Left ventricle myocardium inferior (tissue), 1 donor: ENCODE results near the gene EIF2B2. TPM values are rescaled to one million over a fixed set of nuclear protein-coding genes. Genes with fewer than 3 reads are reported as not detected.

ENCODE experiments used
- DNase-seq: peaks from one replicate; pipeline ENCODE4 v3.0.0-alpha.2; 2020
- H3K27ac ChIP-seq: fragments of 200-600 bp; replicated peaks from 2 replicates; pipeline ENCODE4 v1.8.0; 2021
- H3K27me3 ChIP-seq: fragments of 200-600 bp; 2 replicates; pipeline ENCODE4 v1.8.0; 2021; ENCODE audit warnings: low read depth
- H3K36me3 ChIP-seq: fragments of 200-600 bp; 2 replicates; pipeline ENCODE4 v1.8.0; 2021
- H3K4me1 ChIP-seq: fragments of 200-600 bp; 2 replicates; pipeline ENCODE4 v1.8.0; 2021
- H3K4me3 ChIP-seq: fragments of 200-600 bp; 2 replicates; pipeline ENCODE4 v1.8.0; 2021; ENCODE audit warnings: mild to moderate bottlenecking, moderate library complexity
- H3K9me3 ChIP-seq: fragments of 200-600 bp; replicated peaks from 2 replicates; pipeline ENCODE4 v1.8.0; 2021
- CTCF ChIP-seq: fragments of 200-600 bp; IDR thresholded peaks from 2 replicates; pipeline ENCODE4 v1.8.0; 2021; ENCODE audit warnings: antibody characterized with exemption, mild to moderate bottlenecking, borderline replicate concordance
- intact Hi-C: fragments of 100-400 bp; cut with micrococcal nuclease; formaldehyde crosslinking; loops from one replicate; pipeline ENCODE4 v1.11.0; 2022
- total RNA-seq: library from RNA; stranded (reverse); fragmentation: NEBNext Ultra II Directional; extraction: Animal tissue kit (Norgen Biotek cat#: 25700); gene quantifications from one replicate; pipeline ENCODE4 v1.2.1, GENCODE V29; 2021
- donor health status: DM: no; HTN: yes; CAD: no; lungs with severe emphysema.

The EIF2B2 gene
- total RNA-seq, 1 donor from 2014 or later = 31.5 TPM

- peaks cover 60% of the 10 kb centered on the region for H3K36me3 ChIP-seq
- H3K4me3 ChIP-seq = no peak overlapping the region
- peaks cover 14% of the 10 kb centered on the region for H3K4me1 ChIP-seq
- H3K27ac ChIP-seq = no peak overlapping the region
- H3K9me3 ChIP-seq = no peaks in the 10 kb centered on the region
- no peak for DNase-seq
- no peak for TF ChIP-seq CTCF
- no peaks in the 10 kb centered on the region for H3K27me3 ChIP-seq
- intact Hi-C loops = no loop called here
Observed at GRCh38 chr14:75025082-75025481, 22.4 kb downstream of the EIF2B2 start.

GRCh38 chr14:75025876-75026275 is 23.2 kb downstream of the EIF2B2 start:
- Histone ChIP-seq H3K27ac (no peak overlapping the region), H3K4me1 (peaks cover 14% of the 10 kb centered on the region), H3K27me3 (no peaks in the 10 kb centered on the region), H3K4me3 (no peak overlapping the region), H3K9me3 (no peaks in the 10 kb centered on the region), H3K36me3 (peaks cover 60% of the 10 kb centered on the region)
- no peak for TF ChIP-seq CTCF
- no peak for DNase-seq
- intact Hi-C loops = no loop called here

GRCh38 chr14:75030147-75030546 is 27.4 kb downstream of the EIF2B2 start:
- Histone ChIP-seq H3K27me3 (no peaks in the 10 kb centered on the region), H3K36me3 (peaks cover 70% of the 10 kb centered on the region), H3K4me3 (no peak overlapping the region), H3K27ac (no peak overlapping the region), H3K9me3 (no peaks in the 10 kb centered on the region), H3K4me1 (no peaks in the 10 kb centered on the region)
- no peak for TF ChIP-seq CTCF
- no peak for DNase-seq
- intact Hi-C loops = no loop called here

- Histone ChIP-seq H3K9me3 (no peaks in the 10 kb centered on the region), H3K27me3 (no peaks in the 10 kb centered on the region), H3K27ac (no peak overlapping the region), H3K36me3 (peaks cover 95% of the 10 kb centered on the region), H3K4me3 (no peak overlapping the region), H3K4me1 (no peaks in the 10 kb centered on the region)
- intact Hi-C loops = no loop called here
- no peak for DNase-seq
- no peak for TF ChIP-seq CTCF
Observed at GRCh38 chr14:75032939-75033338, 30.2 kb downstream of the EIF2B2 start.

- no peaks in the 10 kb centered on the region for H3K9me3 ChIP-seq
- no peaks in the 10 kb centered on the region for H3K27me3 ChIP-seq
- TF ChIP-seq CTCF = no peak
- intact Hi-C loops = no loop called here
- H3K27ac ChIP-seq = no peak overlapping the region
- H3K4me3 ChIP-seq = no peak overlapping the region
- peaks cover 57% of the 10 kb centered on the region for H3K36me3 ChIP-seq
- peaks cover 21% of the 10 kb centered on the region for H3K4me1 ChIP-seq
- no peak for DNase-seq
Observed at GRCh38 chr14:75040507-75040906, 37.8 kb downstream of the EIF2B2 start.

- peaks cover 25% of the 10 kb centered on the region for H3K4me1 ChIP-seq
- no peak for TF ChIP-seq CTCF
- DNase-seq = no peak
- no peaks in the 10 kb centered on the region for H3K27me3 ChIP-seq
- H3K4me3 ChIP-seq = no peak overlapping the region
- H3K27ac ChIP-seq = no peak overlapping the region
- no peaks in the 10 kb centered on the region for H3K9me3 ChIP-seq
- H3K36me3 ChIP-seq = peaks cover 53% of the 10 kb centered on the region
- intact Hi-C loops = no loop called here
Observed at GRCh38 chr14:75040959-75041358, 38.2 kb downstream of the EIF2B2 start.
